GM12891 (cell line): ENCODE measurements around the gene TCF20.

Experiments
- DNase-seq: peaks from one replicate; pipeline ENCODE4 v3.0.0; 2011; ENCODE audit warnings: low spot score; ENCODE audit not compliant: insufficient read length
- FAIRE-seq: peaks from 2 replicates; lab custom pipeline; 2011; peaks lifted over from hg19 to GRCh38; lab: Jason Lieb, UNC
- PAX5 ChIP-seq: IDR thresholded peaks from 2 replicates; pipeline ENCODE4 v1.6.1; 2011; ENCODE audit warnings: low read length, moderate library complexity, mild to moderate bottlenecking; ENCODE audit not compliant: insufficient read depth, severe bottlenecking
- POLR2A ChIP-seq: IDR thresholded peaks from 2 replicates; pipeline ENCODE4 v1.6.1; 2011; ENCODE audit warnings: low read depth, low read length, control low read depth
- POLR2AphosphoS5 ChIP-seq: IDR thresholded peaks from 2 replicates; pipeline ENCODE4 v1.6.1; 2011; ENCODE audit warnings: low read depth, low read length, control low read depth
- POU2F2 ChIP-seq: IDR thresholded peaks from 2 replicates; pipeline ENCODE4 v1.6.1; 2011; ENCODE audit warnings: low read depth, mild to moderate bottlenecking, control low read depth, low read length, moderate library complexity
- SPI1 ChIP-seq: IDR thresholded peaks from 2 replicates; pipeline ENCODE4 v1.6.1; 2011; ENCODE audit warnings: low read depth, low read length, control low read depth
- TAF1 ChIP-seq: IDR thresholded peaks from 2 replicates; pipeline ENCODE4 v1.6.1; 2011; ENCODE audit warnings: low read depth, low read length, control low read depth

Gene TCF20

DNA sequence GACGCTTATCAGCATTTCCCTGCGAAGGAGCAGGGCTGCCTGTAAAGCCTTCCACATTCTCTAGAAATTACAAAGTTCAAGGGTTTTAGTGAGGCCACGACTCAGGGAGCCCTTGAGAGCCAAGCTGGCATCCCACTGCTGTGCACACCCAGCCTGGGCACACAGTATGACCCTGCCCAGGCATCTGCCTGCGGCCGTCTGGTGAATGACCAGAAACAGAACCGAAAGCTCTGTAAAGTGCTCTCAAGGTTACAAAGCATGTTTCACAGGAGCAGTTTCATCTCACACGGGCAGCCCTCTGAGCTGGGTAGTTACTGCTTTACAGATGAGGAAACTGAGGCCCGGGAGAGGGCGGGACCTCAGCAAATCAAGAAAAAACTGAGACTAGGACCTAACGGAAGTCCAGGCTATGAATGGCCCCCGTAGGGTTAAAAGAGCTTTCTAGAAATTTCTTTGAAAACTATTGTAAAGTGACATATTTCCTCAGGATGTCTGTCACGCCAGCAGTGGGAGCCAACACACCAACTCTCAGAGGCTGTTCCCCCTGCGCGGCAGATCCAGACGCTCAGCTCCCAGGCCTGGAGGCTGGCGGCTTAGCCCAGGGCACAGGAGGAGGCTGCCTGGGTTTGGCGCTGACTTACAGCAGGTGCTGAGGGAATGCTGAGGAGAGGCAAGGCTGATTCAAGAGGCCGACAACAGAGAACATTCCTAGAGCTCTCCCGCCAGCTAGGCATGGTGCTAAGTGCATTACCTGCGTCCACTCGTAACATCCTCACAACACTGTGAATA, 7.7 kb upstream of the TCF20 start:
- DNase-seq (no peak), FAIRE-seq (no peak)
- TF ChIP-seq TAF1 (no peak), PAX5 (no peak), POLR2AphosphoS5 (no peak), POU2F2 (no peak), SPI1 (no peak), POLR2A (no peak)

- DNase-seq (no peak), FAIRE-seq (no peak)
- TF ChIP-seq POU2F2 (no peak), PAX5 (no peak), TAF1 (no peak), POLR2A (no peak), POLR2AphosphoS5 (no peak), SPI1 (no peak)
These were observed 6.8 kb upstream of the TCF20 start for GRCh38 chr22:42277232-42277753.

DNA sequence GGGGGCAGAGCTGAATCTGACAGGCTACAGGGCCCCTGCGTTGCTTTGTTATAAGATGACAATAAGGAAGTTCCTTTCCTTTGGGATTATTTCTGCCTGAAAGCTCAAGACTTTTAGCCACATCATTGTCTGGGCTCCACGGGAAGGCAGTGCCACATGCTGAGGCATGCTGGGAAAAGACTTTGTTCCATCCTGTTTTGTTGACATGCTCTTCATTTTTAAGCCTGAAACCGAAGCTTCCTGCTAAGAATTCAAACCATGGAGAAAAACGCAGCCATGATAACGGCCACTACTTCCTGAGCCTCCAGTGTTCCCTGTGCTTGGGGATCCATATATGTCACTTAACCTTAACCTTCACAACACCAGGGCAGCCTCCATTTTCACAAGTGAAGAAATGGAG, 5.5 kb upstream of the TCF20 start:
- DNase-seq (no peak), FAIRE-seq (no peak)
- TF ChIP-seq SPI1 (no peak), PAX5 (no peak), TAF1 (no peak), POU2F2 (no peak)

DNA sequence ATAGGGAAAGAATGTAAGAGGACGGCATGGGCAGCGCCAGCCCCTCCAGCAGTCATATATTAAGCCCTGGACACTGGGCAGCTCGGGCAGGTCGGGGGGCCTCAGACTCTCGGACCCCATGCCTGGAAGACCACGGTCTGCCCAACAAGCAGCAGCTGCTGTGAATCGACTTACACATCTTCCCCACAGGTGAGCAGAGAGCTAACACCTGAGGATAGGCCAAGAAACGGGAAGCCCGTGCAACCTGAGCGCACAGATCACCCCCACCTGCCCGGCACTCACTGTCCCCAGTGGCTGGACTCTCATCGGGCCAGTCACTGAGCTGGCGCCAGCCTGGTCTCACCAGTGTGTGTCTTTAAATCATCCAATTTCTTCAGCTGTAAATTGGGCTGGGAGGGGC, 4.7 kb upstream of the TCF20 start:
- FAIRE-seq = no peak
- no peak for DNase-seq
- no peak for TF ChIP-seq POLR2A
- TF ChIP-seq SPI1 = no peak
- TF ChIP-seq PAX5 = no peak
- TF ChIP-seq POU2F2 = no peak
- TF ChIP-seq POLR2AphosphoS5 = no peak
- no peak for TF ChIP-seq TAF1

DNA sequence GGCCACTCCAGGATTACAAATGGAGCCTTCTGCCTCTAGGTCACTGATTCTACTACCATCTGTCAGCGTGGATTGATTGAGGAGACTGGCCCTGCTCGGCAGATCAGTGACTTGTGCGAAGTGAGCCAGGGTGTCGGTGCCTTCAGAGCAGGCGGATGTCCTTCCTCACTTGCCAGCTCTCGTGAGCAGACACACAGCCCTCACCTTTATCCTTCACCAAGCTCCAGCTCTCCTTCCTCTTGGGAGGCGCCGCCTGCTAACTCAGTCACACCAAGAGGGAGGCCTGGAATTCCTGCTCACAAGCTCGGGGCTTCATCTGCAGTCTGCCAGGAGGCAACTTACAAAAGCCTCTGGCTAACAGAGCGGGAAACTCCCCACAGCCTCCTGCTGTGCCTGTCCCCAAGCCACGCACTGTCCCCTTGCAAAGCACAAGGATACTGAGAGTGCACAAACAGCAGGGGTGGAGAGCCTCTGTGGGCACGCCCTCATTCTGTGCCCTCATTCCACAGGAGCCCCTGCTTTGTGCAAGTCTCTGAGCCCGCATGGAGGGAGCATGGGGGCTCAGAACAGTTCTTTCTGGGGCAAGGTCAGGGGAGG, 3.5 kb upstream of the TCF20 start:
- DNase-seq (no peak), FAIRE-seq (no peak)
- TF ChIP-seq POLR2A (no peak), POLR2AphosphoS5 (no peak), PAX5 (no peak), SPI1 (no peak), TAF1 (no peak), POU2F2 (no peak)

GRCh38 chr22:42272431-42272999, 2.1 kb upstream of the TCF20 start:
- FAIRE-seq (no peak), DNase-seq (no peak)
- TF ChIP-seq POU2F2 (no peak), POLR2AphosphoS5 (no peak), POLR2A (no peak)

DNA sequence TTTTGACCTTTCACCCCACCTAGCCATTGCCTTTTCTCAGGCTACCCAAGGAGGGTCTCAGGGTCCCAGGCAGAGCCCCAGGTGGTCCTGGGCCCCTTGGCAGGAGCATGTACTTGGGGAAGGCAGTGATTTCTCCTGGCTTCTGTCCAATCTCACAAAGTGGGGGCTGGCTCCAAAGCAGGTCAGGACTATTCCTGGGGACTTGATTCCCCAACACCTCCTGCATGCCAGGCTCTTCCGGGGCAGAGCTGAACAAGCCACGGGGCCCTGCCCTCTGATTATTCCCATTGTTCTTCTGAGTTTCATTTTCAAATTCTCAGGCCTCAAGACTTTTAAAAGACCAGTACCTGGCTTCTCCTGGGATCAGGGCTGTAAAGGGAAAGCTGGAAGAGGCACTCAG, 1.5 kb upstream of the TCF20 start:
- DNase-seq (no peak), FAIRE-seq (no peak)
- TF ChIP-seq POU2F2 = no peak
- no peak for TF ChIP-seq POLR2AphosphoS5
- TF ChIP-seq SPI1 = no peak
- no peak for TF ChIP-seq PAX5
- TF ChIP-seq POLR2A = no peak
- no peak for TF ChIP-seq TAF1

GRCh38 chr22:42271191-42271813, 849 bp upstream of the TCF20 start:
- TF ChIP-seq PAX5 = no peak
- FAIRE-seq (peak; percentile 38), DNase-seq (no peak)

DNA sequence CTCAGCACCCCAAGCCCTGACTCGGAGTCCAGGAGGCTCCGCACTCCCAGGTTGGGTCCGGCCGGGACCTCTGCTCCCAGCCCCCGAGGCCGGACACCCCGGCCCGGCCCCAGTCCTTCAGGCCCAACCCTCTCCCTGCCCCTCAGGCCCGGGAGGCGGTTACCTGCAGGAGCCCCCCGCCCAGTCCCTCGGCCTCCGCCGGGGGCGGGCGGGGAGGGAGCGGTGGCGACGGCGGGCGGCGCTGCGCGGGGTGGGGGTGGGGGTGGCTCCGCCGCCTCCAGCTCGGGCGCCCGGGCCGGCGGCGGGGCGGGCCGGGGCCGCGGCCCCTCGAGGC, 310 bp downstream of the TCF20 start:
- no peak for TF ChIP-seq TAF1
- no peak for TF ChIP-seq POLR2A
- TF ChIP-seq SPI1 = no peak
- TF ChIP-seq POLR2AphosphoS5 = no peak
- no peak for TF ChIP-seq PAX5
- no peak for TF ChIP-seq POU2F2
- DNase-seq = no peak
- FAIRE-seq = no peak
